H9 (cell line): ENCODE results near the gene NVL. TPM values are rescaled to one million over a fixed set of nuclear protein-coding genes. Genes with fewer than 3 reads are reported as not detected.

Experiments used
- DNase-seq: peaks from one replicate; pipeline ENCODE4 v3.0.0-alpha.2; 2017
- H2AFZ ChIP-seq: one replicate; pipeline ENCODE4 v1.6.1; 2013; ENCODE audit warnings: mild to moderate bottlenecking, low read length, control low read depth, moderate library complexity
- H2AK5ac ChIP-seq: 2 replicates; pipeline ENCODE4 v1.6.1; 2013; ENCODE audit warnings: low read length, control low read depth, mixed read lengths; ENCODE audit not compliant: insufficient read length
- H2BK120ac ChIP-seq: one replicate; pipeline ENCODE4 v1.6.1; 2013; ENCODE audit warnings: low read depth, mild to moderate bottlenecking, low read length, control low read depth, inconsistent platforms; ENCODE audit not compliant: poor library complexity, severe bottlenecking
- H2BK12ac ChIP-seq: 2 replicates; pipeline ENCODE4 v1.6.1; 2013; ENCODE audit warnings: low read length, control low read depth, mixed read lengths, low read depth; ENCODE audit not compliant: insufficient read length
- H2BK15ac ChIP-seq: 2 replicates; pipeline ENCODE4 v1.6.1; 2013; ENCODE audit warnings: low read depth, low read length, control low read depth
- H2BK20ac ChIP-seq: one replicate; pipeline ENCODE4 v1.6.1; 2013; ENCODE audit warnings: low read depth, mild to moderate bottlenecking, low read length, control low read depth, inconsistent platforms; ENCODE audit not compliant: poor library complexity, severe bottlenecking
- H2BK5ac ChIP-seq: 2 replicates; pipeline ENCODE4 v1.6.1; 2013; ENCODE audit warnings: low read length, control low read depth, mixed read lengths; ENCODE audit not compliant: insufficient read length
- H3K14ac ChIP-seq: 2 replicates; pipeline ENCODE4 v1.6.1; 2013; ENCODE audit warnings: low read length, control low read depth; ENCODE audit not compliant: insufficient read depth
- H3K18ac ChIP-seq: 2 replicates; pipeline ENCODE4 v1.6.1; 2013; ENCODE audit warnings: low read depth, mild to moderate bottlenecking, mixed read lengths, low read length, control low read depth; ENCODE audit not compliant: insufficient read length
- H3K23ac ChIP-seq: 2 replicates; pipeline ENCODE4 v1.6.1; 2013; ENCODE audit warnings: low read length, control low read depth, mixed read lengths, low read depth; ENCODE audit not compliant: insufficient read length
- H3K23me2 ChIP-seq: 2 replicates; pipeline ENCODE4 v1.6.1; 2013; ENCODE audit warnings: low read depth, mild to moderate bottlenecking, mixed read lengths, low read length, control low read depth; ENCODE audit not compliant: insufficient read length, poor library complexity, severe bottlenecking
- H3K27ac ChIP-seq: 2 replicates; pipeline ENCODE4 v1.5.1; 2013; ENCODE audit warnings: low read length, control low read depth, mixed read lengths, low read depth; ENCODE audit not compliant: insufficient read length
- H3K27me3 ChIP-seq: 2 replicates; pipeline ENCODE4 v1.6.1; 2013; ENCODE audit warnings: low read length, control low read depth, inconsistent platforms; ENCODE audit not compliant: insufficient read depth
- H3K4ac ChIP-seq: 2 replicates; pipeline ENCODE4 v1.6.1; 2013; ENCODE audit warnings: low read depth, mild to moderate bottlenecking, control low read depth, inconsistent platforms, low read length, moderate library complexity
- H3K4me1 ChIP-seq: 2 replicates; pipeline ENCODE4 v1.6.1; 2013; ENCODE audit warnings: low read length, control low read depth, inconsistent platforms; ENCODE audit not compliant: insufficient read depth
- H3K4me2 ChIP-seq: 2 replicates; pipeline ENCODE4 v1.6.1; 2013; ENCODE audit warnings: low read length, control low read depth, mixed read lengths; ENCODE audit not compliant: insufficient read length, insufficient read depth
- H3K56ac ChIP-seq: 2 replicates; pipeline ENCODE4 v1.6.1; 2013; ENCODE audit warnings: low read depth, mild to moderate bottlenecking, mixed read lengths, low read length, control low read depth; ENCODE audit not compliant: insufficient read length
- H3K79me1 ChIP-seq: 2 replicates; pipeline ENCODE4 v1.6.1; 2013; ENCODE audit warnings: low read depth, mild to moderate bottlenecking, moderate library complexity, low read length, control low read depth, inconsistent platforms; ENCODE audit not compliant: insufficient read depth, poor library complexity, severe bottlenecking
- H3K79me2 ChIP-seq: 2 replicates; pipeline ENCODE4 v1.6.1; 2013; ENCODE audit warnings: low read length, control low read depth, inconsistent platforms; ENCODE audit not compliant: insufficient read depth
- H3K9ac ChIP-seq: 2 replicates; pipeline ENCODE4 v1.6.1; 2013; ENCODE audit warnings: low read length, control low read depth, mixed read lengths; ENCODE audit not compliant: insufficient read length; ENCODE audit errors: extremely low read depth
- H3K9me3 ChIP-seq: one replicate; pipeline ENCODE4 v1.6.1; 2013; ENCODE audit warnings: low read depth, low read length, inconsistent platforms; ENCODE audit not compliant: control insufficient read depth
- H3T11ph ChIP-seq: one replicate; pipeline ENCODE4 v1.6.1; 2013; ENCODE audit warnings: mild to moderate bottlenecking, low read length, control low read depth, inconsistent platforms
- H4K20me1 ChIP-seq: one replicate; pipeline ENCODE4 v1.6.1; 2013; ENCODE audit not compliant: control insufficient read depth, insufficient read length, insufficient read depth
- H4K5ac ChIP-seq: 2 replicates; pipeline ENCODE4 v1.6.1; 2013; ENCODE audit warnings: low read depth, mild to moderate bottlenecking, mixed read lengths, low read length, control low read depth; ENCODE audit not compliant: insufficient read length
- H4K8ac ChIP-seq: replicated peaks from 2 replicates; pipeline ENCODE4 v1.6.1; 2013; ENCODE audit warnings: low read length, control low read depth, mixed read lengths, low read depth; ENCODE audit not compliant: insufficient read length
- H4K91ac ChIP-seq: 2 replicates; pipeline ENCODE4 v1.6.1; 2013; ENCODE audit warnings: low read depth, mild to moderate bottlenecking, moderate library complexity, mixed read lengths, low read length, control low read depth; ENCODE audit not compliant: insufficient read length
- H3K27ac Mint-ChIP-seq, 3 experiments: 2 replicates in 2 of 3; 3 replicates in 1 of 3; pipeline ENCODE4 v1.8.0; 2020 to 2021; ENCODE audit warnings: mixed read lengths in 3 of 3, mild to moderate bottlenecking in 1 of 3, moderate library complexity in 1 of 3
- H3K27me3 Mint-ChIP-seq: 2 replicates; pipeline ENCODE4 v1.8.0; 2021; ENCODE audit warnings: low read depth, mild to moderate bottlenecking, moderate library complexity, mixed read lengths
- H3K36me3 Mint-ChIP-seq, 3 experiments: 2 replicates in 2 of 3; 3 replicates in 1 of 3; pipeline ENCODE4 v1.8.0; 2020 to 2021; ENCODE audit warnings: low read depth in 3 of 3, mixed read lengths in 3 of 3; ENCODE audit not compliant: insufficient read depth in 1 of 3
- H3K4me1 Mint-ChIP-seq, 2 experiments: 2 replicates each; pipeline ENCODE4 v1.8.0; 2020; ENCODE audit warnings: mixed read lengths in 2 of 2
- H3K4me3 Mint-ChIP-seq, 2 experiments: 2 replicates in 1 of 2; 3 replicates in 1 of 2; pipeline ENCODE4 v1.8.0; 2020 to 2021; ENCODE audit warnings: mild to moderate bottlenecking in 2 of 2, mixed read lengths in 2 of 2, moderate library complexity in 1 of 2
- H3K9me3 Mint-ChIP-seq, 2 experiments: 2 replicates in 1 of 2; 3 replicates in 1 of 2; pipeline ENCODE4 v1.8.0; 2020; ENCODE audit warnings: mild to moderate bottlenecking in 2 of 2, mixed read lengths in 2 of 2, moderate library complexity in 1 of 2
- CTCF ChIP-seq: fragments of 200-600 bp; sonication (generic); conservative IDR thresholded peaks from 3 replicates; pipeline ENCODE4 v1.8.0; 2021; ENCODE audit warnings: antibody characterized with exemption, mild to moderate bottlenecking
- WGBS: extraction: QIAGEN DNeasy Blood & Tissue Kit; methylation state at CpG from one replicate; pipeline ENCODE4 v1.1.7; 2013; ENCODE audit warnings: missing lambda C conversion rate, low lambda C conversion rate, mixed read lengths; ENCODE audit not compliant: insufficient read length; ENCODE audit errors: extremely low coverage; 5-methylcytosine and 5-hydroxymethylcytosine counted together
- total RNA-seq: library from RNA; stranded (reverse); gene quantifications from 2 replicates; pipeline ENCODE4 v1.2.1, GENCODE V29; 2021

NVL gene
- total RNA-seq, 1 experiment from 2014 or later: 66.9 TPM

GRCh38 chr1:224289396-224289795 is 40.6 kb downstream of the NVL start:
- H3K9me3 Mint-ChIP-seq: no peaks in the 10 kb centered on the region
- Histone ChIP-seq H3K23ac (no peak overlapping the region), H2AK5ac (no peak overlapping the region), H2BK120ac (no peak overlapping the region), H2BK20ac (no peak overlapping the region), H4K20me1 (no peaks in the 10 kb centered on the region), H2AFZ (no peak overlapping the region), H3K4ac (no peak overlapping the region), H3K18ac (no peak overlapping the region), H4K5ac (no peak overlapping the region), H2BK5ac (no peak overlapping the region), H3K9ac (no peak overlapping the region), H3K27me3 (no peaks in the 10 kb centered on the region), H3K79me1 (no peaks in the 10 kb centered on the region), H3K23me2 (no peaks in the 10 kb centered on the region), H3K56ac (no peak overlapping the region), H3K79me2 (no peaks in the 10 kb centered on the region), H3K9me3 (no peaks in the 10 kb centered on the region), H2BK15ac (no peak overlapping the region; the same call in 1 of the 2 replicates), H3T11ph (no peak overlapping the region), H4K91ac (no peak overlapping the region), H3K4me1 (0 out of 2 replicates have a peak, but pooled peaks cover 4% of the 10 kb centered on the region), H2BK12ac (no peak overlapping the region), H3K27ac (no peak overlapping the region), H3K4me2 (no peak overlapping the region), H3K14ac (no peak overlapping the region), H4K8ac (no peak overlapping the region)
- no peak for TF ChIP-seq CTCF
- peaks cover 9 to 17% of the 10 kb centered on the region in 2 experiments for H3K4me1 Mint-ChIP-seq
- no peaks in the 10 kb centered on the region for H3K27me3 Mint-ChIP-seq
- peak overlapping the region; percentile 41 to 95 (median 80); a peak in 4 of 7 replicates for H3K27ac Mint-ChIP-seq
- DNase-seq: no peak
- no peak overlapping the region for H3K4me3 Mint-ChIP-seq
- H3K36me3 Mint-ChIP-seq: peaks cover 26 to 72% (median 64%) of the 10 kb centered on the region in 3 experiments; a peak in 6 of 7 replicates
- no CpG with 5 or more reads among the region's 1 CpG for WGBS
